ENCODE measurements around the gene TMEM91. TPM values are rescaled to one million over a fixed set of nuclear protein-coding genes. Genes with fewer than 3 reads are reported as not detected.

TMEM91 gene
- total and polyA plus RNA-seq, 9 of the 15 experiments (the other 6 are each of a cell fraction or from before 2014, with no cell fraction given) = 1.2 to 5.2 (median 2.7) TPM

- TF ChIP-seq ZNF174 (CRISPR knock-in tag; IDR thresholded peaks at IDR 0.05) = no peak
- no peak; the same call in 1 of the 2 replicates for TF ChIP-seq BHLHE40 (IDR thresholded peaks at IDR 0.05; ENCODE audit: low read length)
- TF ChIP-seq SIN3B (IDR thresholded peaks at IDR 0.05; ENCODE audit: low read depth) = 0 out of 2 replicates have a peak, but pooled peaks have one; percentile 57
- TF ChIP-seq FIP1L1 (IDR thresholded peaks at IDR 0.05; ENCODE audit: low read depth, low read length, poor library complexity, severe bottlenecking) = peak; percentile 57
- no peak for TF ChIP-seq FOXJ3 (CRISPR knock-in tag; IDR thresholded peaks at IDR 0.05)
- peak; percentile 88 for TF ChIP-seq PCBP1 (IDR thresholded peaks at IDR 0.05; ENCODE audit: low read depth, low read length, poor library complexity, severe bottlenecking)
- peak; percentile 60 for TF ChIP-seq SMC3 (conservative IDR thresholded peaks at IDR 0.05; ENCODE audit: insufficient read depth, low read depth, low read length)
- no peak for TF ChIP-seq SMARCA5 (IDR thresholded peaks at IDR 0.05)
- TF ChIP-seq U2AF1 (optimal IDR thresholded peaks at IDR 0.05; ENCODE audit: low read depth, low read length) = peak; percentile 79
- no peak; the same call in 1 of the 2 replicates for TF ChIP-seq EP400 (IDR thresholded peaks at IDR 0.05)
Observed at GRCh38 chr19:41353466-41354342, 22.6 kb upstream of the TMEM91 start, which contains the start of gene TGFB1 (continued).

Data from K562 (cell line).